Keratinocyte (primary cell): Measurements from ENCODE around the gene GPATCH1. TPM values are rescaled to one million over a fixed set of nuclear protein-coding genes. Genes with fewer than 3 reads are reported as not detected.
"Not testable (repeated sequence)": the region's sequence is repeated elsewhere in the genome, so short reads cannot be mapped to it uniquely, and the experiment has no call there.

Experiments used
- DNase-seq: peaks from one replicate; pipeline ENCODE4 v3.0.0-alpha.2; 2011; ENCODE audit warnings: low read depth, missing footprints, low spot score
- FAIRE-seq: peaks from 2 replicates; lab custom pipeline; 2011; peaks lifted over from hg19 to GRCh38; lab: Jason Lieb, UNC
- H2AFZ ChIP-seq: 2 replicates; pipeline ENCODE4 v1.6.0; 2012; ENCODE audit warnings: low read length, control low read depth, inconsistent platforms; ENCODE audit not compliant: control insufficient read depth
- H3K27ac ChIP-seq: 2 replicates; pipeline ENCODE4 v1.5.1; 2011; ENCODE audit warnings: low read length; ENCODE audit not compliant: control insufficient read depth, insufficient read depth
- H3K27me3 ChIP-seq: 3 replicates; pipeline ENCODE4 v1.6.0; 2011; ENCODE audit warnings: low read length; ENCODE audit not compliant: control insufficient read depth, insufficient read depth; ENCODE audit errors: extremely low read depth
- H3K36me3 ChIP-seq, 2 experiments: 2 replicates in 1 of 2; 3 replicates in 1 of 2; pipeline ENCODE4 v1.5.1; 2011; ENCODE audit warnings: low read length in 2 of 2, mild to moderate bottlenecking in 1 of 2; ENCODE audit not compliant: control insufficient read depth in 2 of 2, insufficient read depth in 2 of 2; ENCODE audit errors: extremely low read depth in 1 of 2
- H3K4me1 ChIP-seq: 3 replicates; pipeline ENCODE4 v1.5.1; 2011; ENCODE audit warnings: low read length; ENCODE audit not compliant: control insufficient read depth, insufficient read depth; ENCODE audit errors: extremely low read depth
- H3K4me2 ChIP-seq: 3 replicates; pipeline ENCODE4 v1.6.0; 2011; ENCODE audit warnings: low read depth, low read length; ENCODE audit not compliant: control insufficient read depth, insufficient read depth; ENCODE audit errors: extremely low read depth
- H3K4me3 ChIP-seq, 3 experiments: fragments of 200-600 bp in 1 of 3; sonication (generic) in 1 of 3; 2 replicates in 2 of 3; 3 replicates in 1 of 3; pipeline ENCODE4 v1.5.1; 2011 to 2016; ENCODE audit warnings: low read length in 3 of 3, mild to moderate bottlenecking in 3 of 3, control low read depth in 2 of 3, inconsistent platforms in 1 of 3, low read depth in 1 of 3, mixed read lengths in 1 of 3, mixed run types in 1 of 3, moderate library complexity in 1 of 3; ENCODE audit not compliant: control insufficient read depth in 2 of 3, insufficient read depth in 2 of 3; ENCODE audit errors: extremely low read depth in 1 of 3
- H3K79me2 ChIP-seq: 2 replicates; pipeline ENCODE4 v1.6.0; 2012; ENCODE audit warnings: low read length; ENCODE audit not compliant: control insufficient read depth, insufficient read depth
- H3K9ac ChIP-seq: 3 replicates; pipeline ENCODE4 v1.6.0; 2011; ENCODE audit warnings: low read length; ENCODE audit not compliant: control insufficient read depth, insufficient read depth; ENCODE audit errors: extremely low read depth
- H3K9me1 ChIP-seq: 3 replicates; pipeline ENCODE4 v1.6.0; 2011; ENCODE audit warnings: low read length; ENCODE audit not compliant: control insufficient read depth, insufficient read depth; ENCODE audit errors: extremely low read depth
- H3K9me3 ChIP-seq: 2 replicates; pipeline ENCODE4 v1.5.1; 2012; ENCODE audit warnings: low read depth, low read length; ENCODE audit not compliant: control insufficient read depth
- H4K20me1 ChIP-seq: 3 replicates; pipeline ENCODE4 v1.6.0; 2011; ENCODE audit warnings: low read length; ENCODE audit not compliant: control insufficient read depth, insufficient read depth; ENCODE audit errors: extremely low read depth
- EZH2 ChIP-seq: IDR thresholded peaks from one replicate; pipeline ENCODE4 v1.6.1; 2012; ENCODE audit warnings: inconsistent platforms, mild to moderate bottlenecking, low read length, moderate library complexity
- dilution Hi-C: fragments of 300-500 bp; cut with MboI; formaldehyde crosslinking; loops from one replicate; pipeline ENCODE4 v1.7.0; 2020; ENCODE audit warnings: low sequenced_read_pairs; ENCODE audit not compliant: extremely low pct_ligation_motif_present
- polyA plus RNA-seq, 5 experiments: library from polyadenylated mRNA; depleted of rRNA in 3 of 5; stranded (reverse) in 3 of 5; stranded (forward) in 1 of 5; unstranded in 1 of 5; fragments of >200 nt; gene quantifications; 1 replicate in 1 of 5; 2 replicates in 3 of 5; 3 replicates in 1 of 5; pipeline versions ENCODE4 v1.2.1 to v1.2.3, GENCODE V29; 2011 to 2012; ENCODE audit warnings: missing spikeins in 2 of 5, low read depth in 1 of 5, low replicate concordance in 1 of 5
- TF ChIP-seq, protein P1 (sequence below), 3 experiments: IDR thresholded peaks in 1 of 3; conservative IDR thresholded peaks in 1 of 3; optimal IDR thresholded peaks in 1 of 3; 2 replicates in 2 of 3; 3 replicates in 1 of 3; pipeline versions ENCODE3 to v1.5.1; 2011; ENCODE audit warnings: low read length in 3 of 3, mild to moderate bottlenecking in 3 of 3, moderate library complexity in 2 of 3, control low read depth in 1 of 3, inconsistent platforms in 1 of 3; ENCODE audit not compliant: insufficient read depth in 2 of 3; ENCODE audit errors: extremely low read depth in 1 of 3

Gene GPATCH1
- polyA plus RNA-seq, 1 donor (not counting 4 experiments of a cell fraction or from before 2014, with no cell fraction given) = 5.8 TPM

DNA sequence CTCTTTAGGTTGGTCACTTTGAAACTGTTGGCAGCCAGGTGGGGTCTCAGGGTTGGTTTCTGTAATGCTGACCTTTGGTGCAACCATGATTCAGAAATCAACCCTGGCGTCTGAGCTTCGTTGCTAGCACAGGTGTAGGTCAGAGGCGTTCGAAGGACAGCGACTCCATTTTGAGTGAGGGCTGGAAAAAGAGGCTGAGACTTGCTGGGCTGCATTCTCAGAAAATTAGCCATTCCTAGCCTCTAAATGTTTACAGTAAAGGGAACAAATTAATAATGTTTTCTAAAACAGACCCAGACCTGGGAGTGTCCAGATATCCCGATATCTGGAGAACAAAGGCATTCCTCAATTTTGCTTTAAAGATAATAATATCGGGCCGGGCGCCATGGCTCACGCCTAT, 45.5 kb upstream of the GPATCH1 start:
- Histone ChIP-seq H3K9ac (no peak overlapping the region), H2AFZ (no peak overlapping the region), H4K20me1 (no peaks in the 10 kb centered on the region), H3K4me3 (no peak overlapping the region), H3K27me3 (no peaks in the 10 kb centered on the region), H3K9me1 (no peaks in the 10 kb centered on the region), H3K79me2 (peaks cover 3% of the 10 kb centered on the region), H3K36me3 (no peaks in the 10 kb centered on the region), H3K4me1 (no peaks in the 10 kb centered on the region), H3K9me3 (no peaks in the 10 kb centered on the region), H3K4me2 (no peak overlapping the region), H3K27ac (no peak overlapping the region)
- DNase-seq = no peak
- dilution Hi-C loops = no loop called here
- no peak for FAIRE-seq
- TF ChIP-seq EZH2 = no peak
- TF ChIP-seq, protein P1, sequence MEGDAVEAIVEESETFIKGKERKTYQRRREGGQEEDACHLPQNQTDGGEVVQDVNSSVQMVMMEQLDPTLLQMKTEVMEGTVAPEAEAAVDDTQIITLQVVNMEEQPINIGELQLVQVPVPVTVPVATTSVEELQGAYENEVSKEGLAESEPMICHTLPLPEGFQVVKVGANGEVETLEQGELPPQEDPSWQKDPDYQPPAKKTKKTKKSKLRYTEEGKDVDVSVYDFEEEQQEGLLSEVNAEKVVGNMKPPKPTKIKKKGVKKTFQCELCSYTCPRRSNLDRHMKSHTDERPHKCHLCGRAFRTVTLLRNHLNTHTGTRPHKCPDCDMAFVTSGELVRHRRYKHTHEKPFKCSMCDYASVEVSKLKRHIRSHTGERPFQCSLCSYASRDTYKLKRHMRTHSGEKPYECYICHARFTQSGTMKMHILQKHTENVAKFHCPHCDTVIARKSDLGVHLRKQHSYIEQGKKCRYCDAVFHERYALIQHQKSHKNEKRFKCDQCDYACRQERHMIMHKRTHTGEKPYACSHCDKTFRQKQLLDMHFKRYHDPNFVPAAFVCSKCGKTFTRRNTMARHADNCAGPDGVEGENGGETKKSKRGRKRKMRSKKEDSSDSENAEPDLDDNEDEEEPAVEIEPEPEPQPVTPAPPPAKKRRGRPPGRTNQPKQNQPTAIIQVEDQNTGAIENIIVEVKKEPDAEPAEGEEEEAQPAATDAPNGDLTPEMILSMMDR (optimal IDR thresholded peaks at IDR 0.05 in 1 of 3, IDR thresholded peaks at IDR 0.05 in 1 of 3, conservative IDR thresholded peaks at IDR 0.05 in 1 of 3; ENCODE audit: extremely low read depth in 1 of 3, insufficient read depth in 2 of 3, low read length in 3 of 3) = no peak

- H3K9ac ChIP-seq, DNase-seq, H3K36me3 ChIP-seq, H4K20me1 ChIP-seq, H3K27ac ChIP-seq, H3K4me1 ChIP-seq, H3K4me3 ChIP-seq, H3K4me2 ChIP-seq, H2AFZ ChIP-seq, H3K9me1 ChIP-seq, dilution Hi-C loops, FAIRE-seq, H3K79me2 ChIP-seq, H3K27me3 ChIP-seq, H3K9me3 ChIP-seq: not testable (repeated sequence)
These were observed 44.4 kb upstream of the GPATCH1 start for GRCh38 chr19:33036370-33037167.

- H3K9ac ChIP-seq = not testable (repeated sequence)
These were observed 43.6 kb upstream of the GPATCH1 start for GRCh38 chr19:33037168-33038025.

More at GRCh38 chr19:33037168-33038025, 43.6 kb upstream of the GPATCH1 start:
- H3K4me3 ChIP-seq, H4K20me1 ChIP-seq, H3K27me3 ChIP-seq, H3K79me2 ChIP-seq, H3K36me3 ChIP-seq, H3K4me1 ChIP-seq, H3K9me3 ChIP-seq, H2AFZ ChIP-seq, H3K4me2 ChIP-seq, dilution Hi-C loops, H3K27ac ChIP-seq, DNase-seq, H3K9me1 ChIP-seq, FAIRE-seq: not testable (repeated sequence)
